ENCODE measurements around the gene USP31. TPM values are rescaled to one million over a fixed set of nuclear protein-coding genes. Genes with fewer than 3 reads are reported as not detected.

The USP31 gene
- total and polyA plus RNA-seq, 2 experiments from 2014 or later, result 5.1 to 7.1 TPM

DNA sequence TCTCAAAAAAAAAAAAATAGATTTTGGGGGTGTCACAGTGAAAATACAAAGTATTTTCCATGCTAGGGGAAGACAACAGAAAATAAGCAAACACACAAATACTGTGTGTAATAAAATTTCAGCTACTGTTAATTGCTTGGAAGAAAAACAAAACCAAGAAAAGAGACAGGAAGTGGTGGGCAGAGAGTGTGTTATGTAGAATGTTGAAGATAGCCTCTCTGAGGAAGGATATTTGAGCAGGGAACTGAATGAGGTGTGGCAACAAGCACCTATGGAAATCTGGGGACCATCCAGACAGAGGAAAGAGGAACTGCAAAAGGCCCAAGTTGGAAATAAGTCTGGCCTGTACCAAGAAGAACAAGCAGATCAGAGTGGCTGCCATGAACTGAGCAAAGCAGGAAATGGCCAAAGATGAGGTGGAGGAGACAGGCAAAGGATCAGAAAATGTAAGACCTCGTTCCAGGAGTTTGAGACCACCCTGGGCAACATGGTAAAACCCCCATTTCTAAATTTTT lies 7.8 kb upstream of the USP31 start:
- TF ChIP-seq, protein P1, sequence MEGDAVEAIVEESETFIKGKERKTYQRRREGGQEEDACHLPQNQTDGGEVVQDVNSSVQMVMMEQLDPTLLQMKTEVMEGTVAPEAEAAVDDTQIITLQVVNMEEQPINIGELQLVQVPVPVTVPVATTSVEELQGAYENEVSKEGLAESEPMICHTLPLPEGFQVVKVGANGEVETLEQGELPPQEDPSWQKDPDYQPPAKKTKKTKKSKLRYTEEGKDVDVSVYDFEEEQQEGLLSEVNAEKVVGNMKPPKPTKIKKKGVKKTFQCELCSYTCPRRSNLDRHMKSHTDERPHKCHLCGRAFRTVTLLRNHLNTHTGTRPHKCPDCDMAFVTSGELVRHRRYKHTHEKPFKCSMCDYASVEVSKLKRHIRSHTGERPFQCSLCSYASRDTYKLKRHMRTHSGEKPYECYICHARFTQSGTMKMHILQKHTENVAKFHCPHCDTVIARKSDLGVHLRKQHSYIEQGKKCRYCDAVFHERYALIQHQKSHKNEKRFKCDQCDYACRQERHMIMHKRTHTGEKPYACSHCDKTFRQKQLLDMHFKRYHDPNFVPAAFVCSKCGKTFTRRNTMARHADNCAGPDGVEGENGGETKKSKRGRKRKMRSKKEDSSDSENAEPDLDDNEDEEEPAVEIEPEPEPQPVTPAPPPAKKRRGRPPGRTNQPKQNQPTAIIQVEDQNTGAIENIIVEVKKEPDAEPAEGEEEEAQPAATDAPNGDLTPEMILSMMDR (IDR thresholded peaks at IDR 0.05; ENCODE audit: low read depth, low read length), result no peak
- H3K36me3 ChIP-seq, result no peaks in the 10 kb centered on the region
- H3K4me1 ChIP-seq (ENCODE audit: low read depth), result no peaks in the 10 kb centered on the region
- DNase-seq (ENCODE audit: low read depth in 1 of 2, low spot score in 1 of 2), result no peak
- H3K27me3 ChIP-seq, result peaks cover 3% of the 10 kb centered on the region
- H3K4me3 ChIP-seq, result no peak overlapping the region
- no peak overlapping the region for H3K27ac ChIP-seq
- H3K9me3 ChIP-seq (ENCODE audit: low read depth), result no peaks in the 10 kb centered on the region

DNA sequence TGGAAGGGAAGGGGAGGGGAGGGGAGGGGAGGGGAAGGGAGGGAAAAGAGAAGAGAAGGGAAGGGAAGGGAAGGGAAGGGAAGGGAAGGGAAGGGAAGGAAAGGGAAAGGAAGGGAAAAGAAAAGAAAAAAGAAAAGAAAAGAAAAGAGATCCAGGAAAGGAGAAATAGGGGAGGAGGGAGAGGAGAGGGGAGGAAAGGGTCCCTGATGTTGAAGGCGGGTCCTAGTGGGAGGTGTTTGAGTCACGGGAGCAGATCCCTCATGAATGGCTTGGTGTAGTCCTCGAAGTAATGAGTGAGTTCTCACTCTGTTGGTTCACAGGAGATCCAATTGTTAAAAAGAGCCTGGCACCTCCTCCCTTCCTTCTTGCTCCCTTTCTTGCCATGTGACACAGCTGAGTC lies 6.9 kb upstream of the USP31 start:
- no peak overlapping the region for H3K4me3 ChIP-seq
- no peaks in the 10 kb centered on the region for H3K4me1 ChIP-seq (ENCODE audit: low read depth)
- TF ChIP-seq, protein P1 (IDR thresholded peaks at IDR 0.05; ENCODE audit: low read depth, low read length), result no peak
- peaks cover 3% of the 10 kb centered on the region for H3K27me3 ChIP-seq
- H3K27ac ChIP-seq, result no peak overlapping the region
- H3K36me3 ChIP-seq, result no peaks in the 10 kb centered on the region
- no peaks in the 10 kb centered on the region for H3K9me3 ChIP-seq (ENCODE audit: low read depth)
- DNase-seq (ENCODE audit: low read depth in 1 of 2, low spot score in 1 of 2), result no peak

DNA sequence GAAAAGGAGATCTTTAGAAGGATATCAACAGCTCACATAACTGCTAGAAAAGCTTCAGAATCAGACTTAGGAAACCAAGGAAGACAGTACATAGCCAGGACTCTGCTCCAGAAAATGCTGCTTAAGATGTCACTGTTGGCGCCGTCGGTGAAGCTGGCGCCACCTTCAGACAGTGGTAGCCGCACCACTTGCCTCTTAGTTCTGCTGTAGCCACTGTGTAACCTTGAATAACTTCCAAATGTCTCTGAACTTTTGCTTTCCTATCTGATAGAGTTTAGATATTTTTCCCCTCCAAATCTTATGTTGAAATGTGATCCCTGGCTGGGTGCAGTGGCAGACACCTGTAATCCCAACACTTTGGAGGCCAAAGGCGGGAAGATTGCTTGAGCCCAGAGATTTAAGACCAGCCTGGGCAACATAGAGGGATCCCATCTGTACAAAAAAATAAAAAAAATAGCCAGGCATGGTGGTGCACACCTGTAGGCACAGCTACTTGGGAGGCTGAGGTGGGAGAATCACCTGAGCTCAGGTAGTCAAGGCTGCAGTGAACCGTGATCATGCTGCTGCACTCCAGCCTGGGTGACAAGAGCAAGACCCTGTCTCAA lies 6.3 kb upstream of the USP31 start:
- Histone ChIP-seq H3K36me3 (no peaks in the 10 kb centered on the region), H3K4me3 (no peak overlapping the region), H3K27me3 (peaks cover 3% of the 10 kb centered on the region), H3K9me3 (ENCODE audit: low read depth) (no peaks in the 10 kb centered on the region), H3K27ac (no peak overlapping the region), H3K4me1 (ENCODE audit: low read depth) (no peaks in the 10 kb centered on the region)
- peak; percentile 27 to 34 for DNase-seq (ENCODE audit: low read depth in 1 of 2, low spot score in 1 of 2)
- TF ChIP-seq, protein P1 (IDR thresholded peaks at IDR 0.05; ENCODE audit: low read depth, low read length), result peak; percentile 54

DNA sequence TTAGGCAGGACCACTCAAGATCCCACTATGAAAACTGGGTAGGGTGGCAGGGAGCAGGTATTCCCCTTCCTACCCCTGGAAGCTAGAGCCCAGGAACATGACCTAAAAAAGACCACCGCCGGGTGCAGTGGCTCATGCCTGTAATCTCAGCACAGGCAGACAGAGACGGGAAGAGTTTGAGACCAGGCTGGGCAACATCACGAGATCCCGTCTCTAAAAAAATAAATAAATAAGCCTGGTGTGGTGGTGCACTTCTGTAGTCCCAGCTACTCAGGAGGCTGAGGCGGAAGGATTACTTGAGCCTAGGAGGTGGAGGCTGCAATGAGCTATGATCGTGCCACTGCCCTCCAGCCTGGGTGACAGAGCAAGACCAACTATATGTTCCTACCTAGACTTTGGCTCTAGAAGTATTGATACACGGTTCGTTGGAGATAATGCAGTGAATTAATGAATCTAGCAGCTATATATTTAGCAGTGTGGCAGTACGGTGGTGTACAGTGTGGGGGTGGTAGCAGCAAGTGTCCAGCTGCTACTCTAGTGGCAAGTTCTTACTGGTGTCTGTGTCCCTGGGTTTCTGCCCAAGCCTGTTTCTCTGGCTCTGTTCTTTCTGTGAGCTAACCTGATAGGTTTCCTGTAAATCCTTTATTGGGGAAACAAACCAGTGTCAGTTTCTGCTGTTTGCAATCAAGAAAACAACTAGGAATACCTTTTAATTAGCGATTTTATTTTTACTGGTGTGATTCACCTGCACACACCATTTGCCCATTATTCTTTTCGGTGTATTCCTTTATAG lies 3.3 kb upstream of the USP31 start:
- H3K36me3 ChIP-seq, result no peaks in the 10 kb centered on the region
- H3K27ac ChIP-seq, result no peak overlapping the region
- DNase-seq (ENCODE audit: low read depth in 1 of 2, low spot score in 1 of 2), result no peak
- no peaks in the 10 kb centered on the region for H3K9me3 ChIP-seq (ENCODE audit: low read depth)
- no peaks in the 10 kb centered on the region for H3K4me1 ChIP-seq (ENCODE audit: low read depth)
- H3K27me3 ChIP-seq, result peaks cover 3% of the 10 kb centered on the region
- TF ChIP-seq, protein P1 (IDR thresholded peaks at IDR 0.05; ENCODE audit: low read depth, low read length), result no peak
- no peak overlapping the region for H3K4me3 ChIP-seq

DNA sequence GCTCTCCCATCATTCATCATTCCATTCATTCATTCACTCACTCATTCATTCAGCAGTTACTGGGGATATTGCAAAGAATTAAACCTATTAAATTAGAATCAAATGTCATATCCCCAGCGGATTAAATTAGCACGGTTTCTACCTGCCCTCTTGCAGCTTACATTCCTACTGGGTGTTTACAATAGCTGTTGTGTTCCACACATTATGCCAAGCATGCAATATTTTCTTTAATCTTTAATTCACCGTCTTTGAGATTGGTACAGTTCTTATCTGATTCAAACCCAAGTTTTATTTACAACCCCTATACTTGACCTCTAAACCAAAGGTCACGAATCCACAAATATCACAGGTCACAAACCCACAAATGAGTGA lies 727 bp upstream of the USP31 start:
- TF ChIP-seq, protein P1 (IDR thresholded peaks at IDR 0.05; ENCODE audit: low read depth, low read length), result no peak
- Histone ChIP-seq H3K36me3 (no peaks in the 10 kb centered on the region), H3K9me3 (ENCODE audit: low read depth) (no peaks in the 10 kb centered on the region), H3K4me3 (peak overlapping the region; percentile 58), H3K27me3 (peaks cover 3% of the 10 kb centered on the region), H3K27ac (no peak overlapping the region), H3K4me1 (ENCODE audit: low read depth) (no peaks in the 10 kb centered on the region)
- DNase-seq (ENCODE audit: low read depth in 1 of 2, low spot score in 1 of 2), result no peak

All from cardiac muscle cell (in vitro differentiated cells and primary cell).